T follicular helper cell (primary cell): ENCODE measurements around the gene PNPT1.
A peak's percentile ranks its signal among the peaks of the same experiment; 100 is the strongest.
"Not testable (repeated sequence)": the region's sequence is repeated elsewhere in the genome, so short reads cannot be mapped to it uniquely, and the experiment has no call there.

Experiments
- DNase-seq: peaks from one replicate; pipeline ENCODE4 v3.0.0-alpha.2; 2020; ENCODE audit warnings: low read depth
- total RNA-seq, 2 experiments: gene quantifications; one replicate each; lab custom pipeline; 2026; lab: John Stamatoyannopoulos, UW

PNPT1 gene
- total RNA-seq, result 54.2 to 222 reads per million in 2 experiments

DNA sequence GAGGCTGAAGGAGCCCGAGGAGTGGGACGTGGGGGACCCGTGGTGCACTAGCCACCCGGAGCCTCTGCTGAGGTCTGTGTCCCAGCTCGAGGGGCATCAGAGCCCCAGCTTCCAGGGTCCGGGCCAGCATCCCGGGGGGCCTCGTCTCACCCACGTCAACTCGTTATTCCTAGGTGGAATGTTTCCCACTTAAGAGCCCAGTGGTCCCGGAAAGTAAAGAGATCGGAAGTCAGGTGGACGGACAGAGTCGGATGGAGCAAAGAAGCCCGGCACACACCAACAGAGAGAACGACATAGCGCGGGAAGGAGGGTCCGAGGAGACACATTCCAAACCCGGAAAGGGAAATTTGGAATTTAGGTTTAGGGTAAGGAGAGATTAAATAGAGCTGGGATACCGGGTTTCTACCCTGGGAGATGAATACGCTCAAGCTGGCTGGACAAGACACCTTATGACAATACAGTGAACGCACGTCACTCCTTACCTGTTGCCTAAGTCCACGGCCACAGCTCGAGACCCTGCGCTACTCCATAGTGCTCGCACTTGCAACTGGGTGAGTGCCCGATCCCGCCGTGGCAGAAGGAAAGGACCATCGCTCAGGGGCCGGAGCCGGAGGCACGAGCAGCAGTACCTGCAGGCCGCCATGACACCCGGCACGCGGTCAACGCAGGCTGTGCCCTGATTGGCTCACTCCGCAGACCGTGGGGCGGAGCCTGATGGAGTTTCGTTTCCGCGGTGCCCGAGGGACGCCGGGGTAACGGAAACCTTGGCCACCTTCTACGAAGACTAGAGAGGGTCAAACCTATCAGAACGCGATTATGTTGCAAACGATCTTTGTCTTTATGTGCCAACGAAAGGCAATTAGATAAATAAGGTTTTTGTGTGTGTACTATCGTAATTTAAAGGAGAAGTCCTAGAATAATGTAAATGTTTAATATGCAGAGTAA is at the start of gene PNPT1:
PNPT1 (minus strand) TSS at position 664 of the 945 bp plus-strand sequence; CDS start at position 643, 21 bp downstream.
- DNase-seq, result peak; percentile 82

GRCh38 chr2:55742996-55743395 is 49.4 kb upstream of the PNPT1 start:
- DNase-seq, result no peak

- DNase-seq, result not testable (repeated sequence)
Observed at GRCh38 chr2:55736019-55736536, 42.4 kb upstream of the PNPT1 start.

GRCh38 chr2:55734726-55735125 is 41.1 kb upstream of the PNPT1 start:
- DNase-seq, result no peak

DNA sequence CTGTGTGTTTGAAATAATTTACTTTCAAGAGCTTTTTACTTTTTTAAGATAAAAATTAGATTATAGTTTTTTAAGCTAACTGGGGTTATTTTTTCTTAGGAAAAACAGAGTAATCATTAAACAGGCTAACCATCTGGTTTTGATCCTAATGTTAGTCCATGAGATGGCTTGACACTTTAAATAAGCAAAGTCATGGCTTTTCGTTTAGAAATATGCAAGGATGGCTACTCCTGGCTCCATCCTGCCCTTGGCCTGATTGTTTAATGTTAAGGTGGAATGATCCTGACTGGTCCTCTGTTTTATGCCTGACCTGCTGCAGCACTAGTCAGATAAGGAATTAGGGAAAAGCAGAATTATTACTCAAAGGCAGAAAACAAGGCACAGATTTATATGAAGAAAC is 39.7 kb upstream of the PNPT1 start:
- DNase-seq, result no peak

- DNase-seq, result no peak
Observed at GRCh38 chr2:55732854-55733253, 39.2 kb upstream of the PNPT1 start.

GRCh38 chr2:55729136-55729685 is 35.6 kb upstream of the PNPT1 start:
- DNase-seq, result no peak

DNA sequence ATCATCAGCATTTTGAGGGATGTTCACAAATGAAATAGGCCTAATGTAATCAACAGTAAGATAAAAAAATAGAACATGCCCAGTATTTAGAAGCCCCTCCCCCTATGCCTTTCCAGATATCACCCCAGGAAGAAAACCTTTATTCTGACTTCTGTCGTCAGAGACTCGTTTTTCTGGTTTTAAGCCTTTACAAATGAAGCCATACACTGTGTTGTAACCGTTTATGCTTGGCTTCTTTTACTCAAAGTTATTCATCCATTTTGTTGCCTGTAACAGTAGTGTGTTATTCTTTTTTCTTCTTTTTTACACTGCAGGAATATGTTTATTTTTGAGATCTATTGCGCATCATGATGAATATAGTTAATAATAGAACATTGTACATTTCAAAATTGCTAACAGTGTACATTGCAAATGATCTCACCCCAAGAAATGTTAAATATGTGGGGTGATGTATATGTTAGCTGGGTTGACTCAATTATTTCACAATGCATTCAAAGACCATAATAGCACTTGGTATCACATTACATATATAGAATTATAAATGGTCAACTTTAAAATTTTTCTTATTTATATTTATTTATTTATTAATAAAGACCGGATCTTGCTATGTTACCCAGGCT is 28.1 kb upstream of the PNPT1 start:
- no peak for DNase-seq

DNA sequence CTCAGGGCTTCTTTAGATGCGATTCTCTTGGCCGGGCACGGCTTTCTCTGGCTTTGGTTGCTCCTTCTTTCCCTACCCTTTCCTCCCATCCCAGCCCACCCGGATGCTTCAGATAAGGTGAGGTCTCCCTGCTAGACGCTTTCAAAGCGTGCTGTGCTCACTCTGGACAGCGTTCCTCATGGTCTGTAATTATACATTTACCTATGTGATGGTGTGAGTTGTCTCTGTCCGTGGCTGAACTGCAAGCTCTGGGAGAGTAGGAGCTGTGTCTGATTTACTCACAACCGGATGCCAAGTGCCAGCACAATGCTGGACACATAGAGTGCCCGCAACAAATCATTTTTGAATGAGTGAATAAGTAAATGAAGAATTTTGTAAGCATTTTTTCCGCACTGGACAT is 26.8 kb upstream of the PNPT1 start:
- DNase-seq, result no peak

GRCh38 chr2:55719852-55720251 is 26.2 kb upstream of the PNPT1 start:
- DNase-seq, result no peak

GRCh38 chr2:55718165-55719008 is 24.7 kb upstream of the PNPT1 start:
- DNase-seq, result peak; percentile 17

DNA sequence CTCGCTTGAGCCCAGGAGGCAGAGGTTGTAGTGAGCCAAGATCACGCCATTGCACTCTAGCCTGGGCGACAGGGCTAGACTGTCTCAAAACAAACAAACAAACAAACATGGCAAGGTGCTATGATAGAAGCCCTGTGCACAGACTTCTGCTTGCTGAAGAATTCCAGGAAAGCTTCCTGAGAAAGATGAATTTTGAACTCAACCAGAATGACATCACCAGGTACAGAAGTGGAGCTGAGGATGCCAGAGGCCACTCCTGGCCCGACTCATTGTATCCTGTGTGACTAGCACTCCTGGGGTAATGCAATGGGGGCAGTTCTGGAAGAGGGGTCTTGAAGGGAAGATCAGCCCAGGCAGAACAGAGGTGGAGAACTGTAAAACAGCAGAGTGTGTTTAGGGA is 22.0 kb upstream of the PNPT1 start:
- DNase-seq, result no peak

DNA sequence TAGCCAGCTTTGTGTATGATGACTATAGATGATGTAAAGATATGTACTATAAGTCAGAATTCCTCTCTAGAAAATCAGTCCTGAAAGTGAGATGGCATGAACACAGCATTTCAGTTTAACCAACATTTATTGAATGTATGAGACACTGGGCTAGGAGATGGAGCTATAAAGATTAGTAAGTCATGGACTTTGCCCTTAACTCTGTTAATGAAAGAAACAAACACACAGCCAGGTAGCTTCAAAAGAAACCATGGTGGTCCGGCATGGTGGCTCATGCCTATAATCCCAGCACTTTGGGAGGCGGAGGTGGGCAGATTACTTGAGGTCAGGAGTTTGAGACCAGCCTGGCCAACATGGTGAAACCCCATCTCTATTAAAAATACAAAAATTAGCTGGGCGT is 21.5 kb upstream of the PNPT1 start:
- not testable (repeated sequence) for DNase-seq

DNA sequence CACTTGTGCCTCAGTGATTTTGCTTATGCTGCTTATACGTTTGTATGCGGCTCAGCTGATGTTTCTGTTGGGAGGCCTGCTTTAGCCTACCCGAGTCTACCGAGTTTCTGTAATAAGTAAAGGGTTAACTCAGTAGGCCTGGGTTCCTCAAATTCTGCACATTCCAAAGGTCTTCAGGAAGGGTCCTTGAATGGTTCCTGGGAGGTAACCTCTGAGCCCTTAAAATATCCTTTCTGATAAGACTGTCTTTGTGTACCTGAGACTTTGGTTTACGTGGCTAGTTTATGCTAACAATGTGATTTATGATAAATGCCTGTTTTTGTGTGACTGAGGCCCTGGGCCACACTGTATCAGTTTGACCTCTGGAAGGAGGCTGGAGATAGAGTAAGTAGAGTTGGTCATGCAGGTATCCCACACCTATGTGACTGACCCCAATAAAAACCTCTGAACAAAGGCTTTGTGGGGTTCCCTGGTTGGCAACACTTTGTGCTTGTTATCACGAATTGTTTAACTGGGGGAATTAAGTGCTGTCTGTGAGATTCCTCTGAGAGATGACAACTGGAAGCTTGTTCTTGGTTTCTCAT is 18.9 kb upstream of the PNPT1 start:
- DNase-seq, result no peak

DNA sequence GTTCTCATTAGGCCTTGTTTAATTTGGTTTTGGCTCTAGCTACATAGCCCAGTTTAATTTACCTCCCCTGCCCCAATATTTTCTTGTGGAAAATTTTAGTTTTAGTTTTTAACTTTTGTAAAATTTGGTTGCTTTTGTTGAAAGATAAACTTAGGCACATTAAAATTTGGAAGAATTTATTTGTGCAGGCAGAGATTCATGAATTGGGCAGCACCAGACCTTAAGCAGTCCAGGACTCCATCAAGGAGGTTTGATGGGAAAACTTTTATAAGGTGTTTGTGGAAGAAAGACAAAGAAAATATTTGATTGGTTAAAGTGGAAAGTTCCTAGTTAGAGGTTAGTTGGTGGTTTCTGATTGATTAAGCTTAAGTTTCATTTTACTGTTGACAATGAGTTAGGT is 16.4 kb upstream of the PNPT1 start:
- DNase-seq, result no peak

DNA sequence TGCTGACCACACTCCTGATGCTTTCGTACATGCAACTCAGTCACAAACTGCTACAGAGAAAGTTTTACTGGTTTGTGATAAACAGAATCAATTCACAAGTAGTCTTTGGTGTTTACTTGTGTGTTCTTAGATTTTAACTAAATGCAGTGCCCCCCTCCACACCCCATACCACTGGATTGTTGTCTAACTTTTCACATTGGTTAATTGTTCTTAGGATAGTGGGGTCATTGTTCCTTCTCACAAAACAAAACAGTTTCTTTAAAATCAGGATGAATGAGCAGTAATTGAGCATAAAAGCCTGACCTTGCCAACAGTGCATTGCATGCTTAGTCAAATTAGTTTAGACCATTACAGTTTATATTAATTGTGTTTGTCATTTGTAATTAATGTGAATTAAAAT is 14.1 kb upstream of the PNPT1 start:
- DNase-seq, result no peak

- not testable (repeated sequence) for DNase-seq
Observed at GRCh38 chr2:55706258-55706657, 12.6 kb upstream of the PNPT1 start.

- DNase-seq, result no peak
Observed at GRCh38 chr2:55705027-55705653, 11.5 kb upstream of the PNPT1 start.

DNA sequence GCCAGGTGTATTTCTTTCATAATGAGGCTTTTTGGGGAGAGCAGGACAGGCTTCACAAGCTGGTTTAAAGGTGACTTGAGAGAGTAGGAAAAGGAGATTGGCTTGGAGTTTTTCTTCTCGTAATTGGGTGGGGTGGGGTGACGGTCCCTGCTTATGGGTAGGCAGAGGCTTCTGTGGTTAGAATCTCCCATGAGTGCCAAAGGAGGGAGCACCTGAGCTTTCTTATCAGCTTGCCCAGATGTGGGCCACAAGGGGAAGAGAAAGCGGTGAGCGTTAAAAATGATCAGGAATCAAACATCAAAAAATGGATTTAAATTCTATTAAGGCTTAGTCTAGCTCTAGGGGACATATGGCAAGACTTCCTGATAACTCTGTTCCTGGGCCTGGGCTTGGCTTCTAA is 9.7 kb upstream of the PNPT1 start:
- no peak for DNase-seq

- DNase-seq, result not testable (repeated sequence)
Observed at GRCh38 chr2:55692740-55693139, 904 bp downstream of the PNPT1 start.

DNA sequence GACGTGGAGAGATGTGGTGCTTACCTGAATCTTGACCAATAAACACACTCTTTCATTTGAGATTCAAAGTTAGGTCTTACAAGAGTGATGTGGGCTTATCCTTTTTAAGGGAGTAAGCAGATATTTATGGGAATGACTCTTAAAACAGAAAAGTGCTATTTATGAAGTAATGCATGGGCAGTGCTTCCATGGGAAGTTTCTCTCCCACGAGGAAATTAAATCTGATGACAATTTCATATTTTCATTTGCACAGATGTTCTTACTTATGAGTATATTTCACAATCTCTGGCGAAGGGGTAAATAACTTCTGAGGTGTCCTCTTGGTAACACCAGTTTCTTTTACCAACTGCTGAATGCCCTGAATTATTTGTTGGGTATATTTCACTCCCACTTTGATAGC is 21.0 kb downstream of the PNPT1 start:
- no peak for DNase-seq
